ENCODE data around the gene NUPR1.
"Not testable (repeated sequence)": the region's sequence is repeated elsewhere in the genome, so short reads cannot be mapped to it uniquely, and the experiment has no call there.

The NUPR1 gene

DNA sequence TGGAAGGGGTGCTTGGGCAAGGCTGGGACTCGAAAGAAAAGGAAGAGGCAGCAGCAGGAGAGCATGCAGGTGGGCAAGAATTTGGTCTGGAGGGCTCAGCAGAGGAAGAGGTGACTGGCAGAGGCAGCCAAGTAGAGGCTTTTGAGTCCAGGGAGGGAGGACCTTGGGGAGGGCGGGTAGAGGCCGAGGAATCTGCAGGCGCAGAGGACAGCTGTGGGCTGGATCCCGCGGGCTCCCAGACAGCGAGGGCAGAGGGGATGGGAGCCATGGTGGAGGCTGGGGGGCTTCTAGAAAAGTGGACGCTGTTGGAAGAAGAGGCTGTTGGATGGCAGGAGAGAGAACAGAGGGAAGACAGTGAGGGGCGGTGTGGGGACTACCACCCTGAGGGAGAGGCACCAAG, 41.4 kb downstream of the NUPR1 start:
- DNase-seq = no peak

DNA sequence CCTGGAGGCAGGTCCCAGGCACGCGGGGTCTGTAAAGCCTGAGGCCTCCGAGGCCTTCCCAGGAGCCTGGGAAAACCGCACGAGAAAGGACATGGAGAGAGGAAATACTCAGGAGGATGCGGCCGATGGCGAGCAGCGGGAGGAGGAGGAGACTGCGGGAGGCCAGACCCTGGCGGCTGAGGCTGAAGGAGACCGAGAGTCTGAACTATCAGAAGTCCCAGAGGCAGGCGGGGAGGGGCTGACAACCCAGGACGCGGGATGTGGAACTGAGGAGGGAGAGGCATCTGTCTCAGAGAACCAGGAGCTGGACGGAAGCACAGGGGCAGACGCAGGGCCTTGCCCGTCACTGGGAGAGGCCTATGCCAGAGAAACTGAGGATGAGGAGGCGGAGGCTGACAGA, 41.9 kb downstream of the NUPR1 start:
- DNase-seq = no peak

DNA sequence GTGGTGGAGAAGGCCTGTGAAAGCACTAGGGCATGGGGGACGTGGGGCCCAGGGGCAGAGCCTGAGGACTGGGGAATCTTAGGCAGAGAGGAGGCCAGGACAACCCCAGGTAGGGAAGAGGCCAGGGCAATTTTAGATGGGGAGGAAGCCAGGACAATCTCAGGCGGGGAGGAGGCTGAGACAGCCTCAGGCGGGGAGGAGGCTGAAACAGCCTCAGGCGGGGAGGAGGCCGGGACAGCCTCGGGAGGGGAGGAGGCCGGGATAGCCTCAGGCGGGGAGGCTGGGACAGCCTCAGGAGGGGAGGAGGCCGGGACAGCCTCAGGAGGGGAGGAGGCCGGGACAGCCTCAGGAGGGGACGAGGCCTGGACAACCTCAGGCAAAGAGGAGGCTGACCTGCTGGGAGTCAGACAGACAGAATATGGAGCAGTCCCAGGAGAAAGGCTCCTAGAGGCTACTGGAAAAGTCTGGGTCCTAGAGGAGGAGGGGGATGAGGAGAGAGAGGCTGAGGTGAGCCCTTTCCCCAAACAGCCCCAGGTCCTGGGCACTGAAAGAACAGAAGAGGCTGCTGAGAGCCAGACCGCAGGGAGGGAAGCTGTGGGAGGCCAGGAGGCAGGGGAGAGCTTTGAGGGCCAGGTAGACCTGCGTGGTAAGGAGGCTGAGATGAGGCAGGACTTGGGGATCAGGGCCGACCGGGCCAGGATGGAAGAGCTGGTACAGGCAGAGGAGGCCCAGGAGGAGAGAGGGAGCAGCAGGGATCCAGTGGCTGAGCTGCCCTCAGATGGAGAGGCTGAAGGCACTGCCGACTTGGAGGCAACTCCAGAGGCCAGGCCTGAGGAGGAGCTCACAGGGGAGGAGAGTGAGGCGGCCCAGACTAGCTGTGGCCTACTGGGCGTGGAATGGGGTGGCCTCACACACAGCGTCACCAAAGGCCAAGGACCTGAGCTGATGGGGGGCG, 42.7 kb downstream of the NUPR1 start:
- DNase-seq = no peak

DNA sequence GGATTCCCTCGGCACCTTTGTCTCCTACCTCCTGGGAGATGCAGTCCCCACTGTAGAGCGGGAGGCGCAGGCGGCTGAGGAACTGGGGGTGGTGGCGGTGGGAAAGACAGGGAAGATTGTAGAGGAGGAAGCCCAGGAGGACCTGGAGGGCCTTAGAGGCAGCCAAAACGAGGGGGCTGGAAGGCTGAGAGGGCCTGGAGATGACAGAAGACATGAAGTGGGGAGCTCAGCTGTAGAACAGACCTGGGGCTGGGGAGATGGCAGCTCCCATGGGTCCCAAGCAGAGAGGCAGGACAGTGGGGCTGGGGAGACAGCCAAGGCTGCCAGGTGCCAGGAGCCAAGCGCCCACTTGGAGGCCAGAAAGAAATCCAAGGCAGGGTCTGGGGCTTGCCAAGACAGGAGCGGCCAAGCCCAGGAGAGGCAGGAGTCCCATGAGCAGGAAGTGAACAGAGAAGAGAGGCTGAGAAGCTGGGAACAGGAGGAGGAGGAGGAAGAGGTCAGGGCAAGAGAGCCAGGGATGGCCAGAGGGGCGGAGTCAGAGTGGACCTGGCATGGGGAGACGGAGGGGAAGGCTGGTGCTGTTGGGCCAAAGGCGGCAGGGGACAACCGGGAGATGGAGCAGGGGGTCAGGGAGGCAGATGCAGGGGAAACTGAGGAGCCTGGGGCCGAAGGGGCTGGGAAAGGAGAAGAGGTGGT, 43.5 kb downstream of the NUPR1 start:
- DNase-seq = no peak

DNA sequence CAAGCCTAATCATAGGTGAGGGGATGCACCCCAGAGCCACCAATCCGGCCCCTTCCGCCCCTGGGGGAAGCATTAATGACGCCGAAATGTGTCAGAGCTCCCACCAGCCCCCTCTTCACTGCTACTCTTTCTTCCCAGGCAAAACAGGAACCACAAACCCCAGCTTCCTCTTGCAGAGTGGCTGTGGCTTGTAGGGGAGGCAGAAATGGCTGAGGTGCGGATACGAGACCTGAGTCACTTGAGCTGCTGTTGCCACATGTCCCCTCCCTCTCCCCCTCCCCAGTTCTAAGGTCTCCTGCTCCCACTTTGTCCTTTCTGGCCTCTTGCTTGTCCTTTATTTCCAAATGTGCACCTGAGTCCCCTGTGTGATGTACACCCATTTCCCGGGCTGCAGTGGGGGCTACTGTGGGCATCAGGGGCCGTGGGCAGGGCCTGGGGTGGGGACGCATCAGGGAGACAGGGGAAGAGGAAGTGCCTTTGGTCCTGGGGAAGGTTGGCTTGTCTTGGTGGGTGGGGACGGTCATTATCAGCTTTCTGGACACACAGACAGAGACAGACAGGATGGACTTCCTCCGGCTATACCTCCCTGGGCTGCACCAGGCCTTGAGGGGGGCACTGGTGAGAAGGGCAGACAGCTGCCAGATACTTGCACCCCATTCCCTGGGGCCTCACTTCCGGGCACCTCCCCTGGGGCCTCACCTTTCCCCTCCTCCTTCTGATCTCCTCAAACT, 44.5 kb downstream of the NUPR1 start, which contains the start of gene APOBR:
APOBR (plus strand) TSS at position 523 of the 731 bp plus-strand sequence; CDS start at position 562, 39 bp downstream.
- no peak for DNase-seq

DNA sequence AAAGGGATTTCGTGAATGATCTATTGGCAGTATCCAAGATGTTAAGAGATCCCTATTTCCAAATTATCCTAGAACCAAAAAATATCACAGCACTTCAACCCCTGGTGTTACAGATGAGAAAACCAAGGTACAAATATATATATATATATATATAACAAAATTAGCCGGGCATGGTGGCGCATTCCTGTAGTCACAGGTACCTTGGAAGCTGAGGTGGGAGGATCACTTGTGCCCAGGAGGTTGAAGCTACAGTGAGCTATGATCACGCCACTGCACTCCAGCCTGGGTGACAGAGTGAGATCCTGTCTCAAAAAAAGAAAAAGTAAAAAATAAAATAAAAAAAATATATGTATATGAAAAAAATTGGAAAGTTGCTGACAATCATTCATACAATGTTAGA, 46.3 kb downstream of the NUPR1 start:
- DNase-seq = no peak

DNA sequence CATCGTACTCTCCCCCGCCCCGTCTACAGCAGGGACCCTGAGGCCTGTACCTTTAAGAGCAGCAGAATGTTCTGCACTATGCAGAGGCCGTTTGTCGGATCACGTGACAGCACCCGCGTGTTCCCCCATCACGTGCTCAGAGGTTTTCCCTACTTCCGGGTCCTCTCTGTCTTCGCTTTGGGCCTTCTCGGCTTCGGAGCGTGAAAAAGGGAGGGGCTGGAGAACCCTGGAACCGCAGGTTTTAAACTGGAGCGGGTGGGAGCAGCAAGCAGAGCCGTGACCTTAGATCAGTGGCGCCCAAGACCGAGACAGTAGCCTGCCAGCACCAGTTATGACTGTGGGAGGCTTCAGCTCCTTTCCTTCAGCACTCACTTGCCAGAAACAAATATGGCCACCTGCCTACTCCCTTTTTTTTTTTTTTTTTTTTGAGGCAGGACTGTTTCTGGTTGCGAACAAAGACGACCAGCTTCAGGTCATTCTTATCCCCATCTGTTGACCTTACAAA, 46.8 kb downstream of the NUPR1 start, which contains the start of gene CLN3:
CLN3 (minus strand) TSS at position 105 of the 505 bp plus-strand sequence. CDS start 315 bp downstream, outside the sequence.
- DNase-seq = peak; percentile 95

DNA sequence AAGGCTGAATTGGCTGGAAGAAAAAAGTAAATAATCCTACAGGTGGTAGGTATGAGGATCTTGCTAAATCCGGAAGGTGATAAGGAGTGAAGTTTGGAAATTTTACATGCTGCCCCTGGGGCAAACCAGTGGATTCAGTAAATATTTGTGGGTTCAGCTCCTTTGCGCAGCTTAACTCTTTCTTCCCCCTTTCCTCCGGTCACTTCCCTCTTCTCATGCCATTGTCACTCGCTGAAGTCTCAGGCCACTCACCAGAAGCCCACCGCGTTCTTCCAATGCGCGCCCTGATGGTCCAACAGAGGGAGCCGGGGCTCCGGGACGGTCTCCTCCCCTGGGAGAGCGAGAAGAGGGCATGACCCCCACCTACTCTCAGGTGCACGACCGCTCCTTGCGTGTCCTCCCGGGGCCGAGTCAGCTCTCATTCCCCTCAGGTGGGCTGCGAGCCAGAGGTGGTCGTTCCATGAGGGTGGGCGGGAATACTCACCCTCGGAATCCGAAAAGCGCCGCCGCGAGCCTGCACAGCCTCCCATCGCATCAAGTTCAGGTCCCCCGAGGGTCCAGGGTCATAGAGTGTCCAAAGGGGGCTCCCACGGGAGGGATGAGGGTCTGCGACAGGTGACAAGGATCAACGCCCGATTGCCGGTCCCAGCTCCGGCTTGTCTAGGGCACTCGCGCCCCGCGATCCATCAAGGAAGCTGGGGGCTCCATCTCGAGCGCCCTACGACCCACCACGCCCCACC, 47.4 kb downstream of the NUPR1 start:
- DNase-seq = peak; percentile 36

DNA sequence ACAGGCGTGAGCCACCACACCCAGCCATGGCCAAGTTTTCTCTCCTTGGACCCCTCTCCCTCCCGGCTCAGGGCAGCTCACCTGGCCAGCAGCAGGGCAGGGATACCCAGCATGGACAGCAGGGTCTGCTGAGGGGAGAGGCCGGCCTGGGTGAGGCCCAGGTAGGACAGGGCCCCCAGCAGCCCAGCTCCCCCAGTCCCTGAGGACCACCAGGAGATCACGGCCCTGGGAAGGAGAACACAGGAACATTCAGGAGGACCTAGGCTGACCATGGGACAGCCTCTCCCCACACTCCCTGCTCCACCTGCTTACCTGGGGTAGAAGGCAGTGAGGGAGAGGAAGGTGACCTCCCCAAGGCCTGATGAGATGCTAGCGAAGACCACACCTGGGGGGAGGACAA, 52.5 kb downstream of the NUPR1 start:
- DNase-seq = no peak

DNA sequence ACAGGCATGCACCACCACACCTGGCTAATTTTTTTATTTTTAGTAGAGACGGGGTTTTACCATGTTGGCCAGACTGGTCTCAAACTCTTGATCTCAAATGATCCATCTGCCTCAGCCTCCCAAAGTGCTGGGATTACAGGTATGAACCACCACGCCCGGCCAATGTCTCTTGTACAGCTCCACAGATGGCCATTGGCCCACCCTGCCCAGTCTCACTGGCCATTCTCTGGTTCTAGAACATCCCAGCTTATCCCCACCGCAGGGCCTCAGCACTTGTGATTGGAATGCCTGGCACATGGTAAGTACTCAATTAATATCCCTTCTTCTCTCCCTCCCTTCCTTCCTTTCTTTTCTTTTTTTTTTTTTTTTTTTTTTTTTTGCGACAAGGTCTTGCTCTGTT, 55.4 kb downstream of the NUPR1 start:
- DNase-seq = not testable (repeated sequence)

All from NCI-H82 (cell line).